Measurements from ENCODE around the gene VASH1.

- TF ChIP-seq CTCF (IDR thresholded peaks at IDR 0.05) (no peak), POLR2A (IDR thresholded peaks at IDR 0.05) (no peak)
These were observed 8.5 kb upstream of the VASH1 start for GRCh38 chr14:76752744-76753143.
